GM10847 (cell line): ENCODE measurements around the gene C11orf52.

Source experiments
- POLR2A ChIP-seq: IDR thresholded peaks from 2 replicates; pipeline ENCODE4 v1.6.1; 2011; ENCODE audit not compliant: insufficient read length; ENCODE audit errors: extremely low read depth

C11orf52 gene

DNA sequence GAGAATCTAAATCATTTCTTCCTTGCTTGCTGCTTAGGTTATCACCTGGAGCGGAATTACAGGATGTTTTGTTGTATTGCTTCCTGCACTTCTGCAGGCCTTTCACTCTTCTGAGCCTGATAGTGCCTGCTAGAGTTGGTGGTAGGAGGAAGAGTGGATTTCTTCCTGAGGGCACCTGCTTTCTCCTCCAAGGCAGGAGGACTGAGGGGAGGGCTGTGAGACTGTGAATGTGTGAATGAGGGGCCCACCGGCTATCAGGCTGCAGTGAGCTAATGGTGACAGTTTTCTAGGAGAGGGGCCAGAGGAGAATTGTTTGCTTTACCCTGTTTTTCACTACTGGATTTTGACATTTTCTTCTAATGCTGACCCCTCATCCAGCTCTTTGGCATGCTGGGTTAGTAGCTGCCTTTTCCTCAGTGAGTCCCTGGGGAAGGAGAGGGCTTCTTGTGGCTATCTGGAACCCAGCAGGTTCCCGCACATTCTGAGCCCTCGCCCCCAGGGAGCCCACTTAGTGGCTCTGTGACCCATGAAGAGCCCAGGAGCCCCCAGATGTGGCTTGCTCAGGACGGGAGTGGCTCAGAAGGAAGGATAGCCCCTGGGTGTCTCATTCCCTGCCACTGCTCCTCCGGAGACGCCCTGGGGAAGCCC lies 57.5 kb downstream of the C11orf52 start:
- TF ChIP-seq POLR2A = no peak
